ENCODE results near the gene CRNN. TPM values are rescaled to one million over a fixed set of nuclear protein-coding genes. Genes with fewer than 3 reads are reported as not detected.

The CRNN gene
- total RNA-seq, 2 donors from 2014 or later, result not detected

- H3K27ac ChIP-seq, result no peak overlapping the region
- H3K4me1 ChIP-seq, result no peaks in the 10 kb centered on the region
- no peaks in the 10 kb centered on the region for H3K9me3 ChIP-seq
- DNase-seq (ENCODE audit: low spot score), result no peak
- TF ChIP-seq CTCF (IDR thresholded peaks at IDR 0.05), result peak in 1 of 2 donors; percentile 38
- H3K4me3 ChIP-seq, result no peak overlapping the region
- no peaks in the 10 kb centered on the region for H3K27me3 ChIP-seq
- no peaks in the 10 kb centered on the region for H3K36me3 ChIP-seq
Observed at GRCh38 chr1:152398812-152399698, 15.0 kb downstream of the CRNN start.

DNA sequence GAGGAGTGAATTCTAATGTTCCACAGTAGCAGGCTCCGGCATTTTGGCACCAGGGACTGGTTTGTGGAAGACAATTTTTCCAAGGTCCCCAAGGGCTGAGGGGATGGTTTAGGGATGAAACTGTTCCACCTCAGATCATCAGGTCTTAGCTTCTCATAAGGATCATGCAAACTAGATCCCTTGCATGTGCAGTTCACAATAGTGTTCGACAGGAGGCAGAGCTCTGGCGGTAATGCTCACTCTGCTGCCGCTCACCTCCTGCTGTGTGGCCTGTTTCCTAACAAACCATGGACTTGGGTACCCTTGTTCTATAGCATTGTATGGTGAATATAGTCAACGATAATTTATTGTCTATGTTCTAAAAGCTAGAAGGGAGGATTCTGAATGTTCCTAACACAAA is 16.6 kb downstream of the CRNN start:
- no peak overlapping the region for H3K4me3 ChIP-seq
- no peaks in the 10 kb centered on the region for H3K36me3 ChIP-seq
- no peak overlapping the region for H3K27ac ChIP-seq
- no peak for DNase-seq (ENCODE audit: low spot score)
- H3K27me3 ChIP-seq, result no peaks in the 10 kb centered on the region
- no peaks in the 10 kb centered on the region for H3K4me1 ChIP-seq
- no peak for TF ChIP-seq CTCF (IDR thresholded peaks at IDR 0.05)
- no peaks in the 10 kb centered on the region for H3K9me3 ChIP-seq

- Histone ChIP-seq H3K9me3 (no peaks in the 10 kb centered on the region), H3K27me3 (no peaks in the 10 kb centered on the region), H3K4me1 (no peaks in the 10 kb centered on the region), H3K4me3 (no peak overlapping the region), H3K36me3 (no peaks in the 10 kb centered on the region), H3K27ac (no peak overlapping the region)
- no peak for DNase-seq (ENCODE audit: low spot score)
- no peak for TF ChIP-seq CTCF (IDR thresholded peaks at IDR 0.05)
Observed at GRCh38 chr1:152394151-152394550, 19.9 kb downstream of the CRNN start.

DNA sequence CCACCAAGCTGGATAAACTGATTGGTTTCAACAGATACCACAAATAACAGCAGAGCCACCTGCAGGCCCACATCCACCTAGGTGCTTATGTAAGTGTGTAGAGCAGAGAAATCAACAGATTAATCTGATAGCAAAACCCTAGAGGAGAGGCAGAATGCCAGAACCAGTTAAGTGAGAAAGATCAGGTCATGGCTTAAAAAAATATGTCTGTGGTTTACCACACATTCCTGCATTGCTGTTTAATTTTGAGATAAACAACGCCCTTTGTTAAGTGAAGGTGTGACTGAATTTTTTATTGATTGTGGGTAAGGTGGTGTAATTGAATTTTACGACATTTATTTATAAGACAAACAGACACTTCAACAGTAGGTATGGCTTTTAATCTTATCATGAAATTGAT is 21.2 kb downstream of the CRNN start:
- H3K27ac ChIP-seq, result no peak overlapping the region
- H3K4me1 ChIP-seq, result no peaks in the 10 kb centered on the region
- no peak for TF ChIP-seq CTCF (IDR thresholded peaks at IDR 0.05)
- no peak for DNase-seq (ENCODE audit: low spot score)
- H3K4me3 ChIP-seq, result no peak overlapping the region
- no peaks in the 10 kb centered on the region for H3K36me3 ChIP-seq
- no peaks in the 10 kb centered on the region for H3K27me3 ChIP-seq
- H3K9me3 ChIP-seq, result no peaks in the 10 kb centered on the region

DNA sequence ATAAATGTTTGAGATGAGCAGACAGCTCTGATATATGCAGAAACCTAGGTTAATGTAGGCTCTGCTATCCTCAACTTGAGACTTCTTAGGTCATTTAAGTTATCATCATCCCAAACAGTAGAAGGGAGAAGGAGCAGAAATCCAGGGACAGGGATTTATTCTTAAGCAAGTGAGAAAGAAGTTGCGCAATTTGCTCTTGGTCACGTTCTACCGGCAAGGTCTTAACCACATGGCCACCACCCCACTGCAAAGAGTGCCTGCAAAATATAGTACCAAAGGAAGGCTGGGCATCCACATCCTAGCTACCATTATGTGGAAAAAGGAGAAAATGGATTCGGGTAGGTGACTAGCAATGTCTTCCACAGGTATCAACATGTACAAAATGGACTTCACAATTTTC is 25.2 kb downstream of the CRNN start:
- TF ChIP-seq CTCF (IDR thresholded peaks at IDR 0.05), result no peak
- no peak overlapping the region for H3K27ac ChIP-seq

DNA sequence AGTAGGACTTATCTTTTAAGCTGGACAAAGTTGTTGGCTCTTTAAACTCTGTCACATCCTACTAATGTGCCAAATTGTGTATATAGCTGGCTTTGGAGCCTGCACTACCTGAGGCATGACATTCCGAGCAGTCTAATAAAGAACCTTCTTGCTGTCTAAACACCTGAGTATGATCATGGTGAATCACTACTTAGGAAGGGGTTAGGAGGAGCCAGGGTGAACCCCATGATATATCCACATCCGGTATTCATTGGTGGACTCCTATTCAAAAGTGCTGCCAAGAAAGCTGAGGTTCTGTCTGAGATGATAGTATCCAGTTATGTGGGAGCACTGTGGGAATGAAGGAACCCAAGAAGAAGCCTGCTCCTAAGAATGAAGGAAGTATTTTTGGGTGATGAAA is 27.1 kb downstream of the CRNN start:
- Histone ChIP-seq H3K27me3 (no peaks in the 10 kb centered on the region), H3K36me3 (no peaks in the 10 kb centered on the region), H3K4me1 (no peaks in the 10 kb centered on the region), H3K27ac (no peak overlapping the region), H3K4me3 (no peak overlapping the region), H3K9me3 (no peaks in the 10 kb centered on the region)
- DNase-seq (ENCODE audit: low spot score), result no peak
- TF ChIP-seq CTCF (IDR thresholded peaks at IDR 0.05), result no peak

More for the DNA sequence above, 25.2 kb downstream of the CRNN start:
- DNase-seq (ENCODE audit: low spot score), result no peak
- Histone ChIP-seq H3K4me1 (no peaks in the 10 kb centered on the region), H3K4me3 (no peak overlapping the region), H3K9me3 (no peaks in the 10 kb centered on the region), H3K27me3 (no peaks in the 10 kb centered on the region), H3K36me3 (no peaks in the 10 kb centered on the region)

Data from right atrium auricular region (tissue), 2 donors.